Measurements from ENCODE around the gene FGF7.

- TF ChIP-seq RARB (CRISPR knock-in tag; IDR thresholded peaks at IDR 0.05), result no peak
- TF ChIP-seq TOX (CRISPR knock-in tag; IDR thresholded peaks at IDR 0.05; ENCODE audit: borderline replicate concordance), result no peak
- TF ChIP-seq ZNF565 (CRISPR knock-in tag; conservative IDR thresholded peaks at IDR 0.05; ENCODE audit: low read depth), result no peak
- no peak for TF ChIP-seq ZNF8 (CRISPR knock-in tag; IDR thresholded peaks at IDR 0.05)
- no peak for TF ChIP-seq BACH2 (CRISPR knock-in tag; IDR thresholded peaks at IDR 0.05; ENCODE audit: borderline replicate concordance)
- TF ChIP-seq ZFP3 (CRISPR knock-in tag; IDR thresholded peaks at IDR 0.05), result no peak
- no peak for TF ChIP-seq CREB5 (CRISPR knock-in tag; IDR thresholded peaks at IDR 0.05; ENCODE audit: low read depth)
- no peak for TF ChIP-seq PPARA (CRISPR knock-in tag; IDR thresholded peaks at IDR 0.05; ENCODE audit: borderline replicate concordance)
- no peak for TF ChIP-seq ZFP30 (CRISPR knock-in tag; IDR thresholded peaks at IDR 0.05)
- no peak for TF ChIP-seq SNAI2 (CRISPR knock-in tag; IDR thresholded peaks at IDR 0.05)
- no peak for TF ChIP-seq OSR1 (CRISPR knock-in tag; IDR thresholded peaks at IDR 0.05)
- TF ChIP-seq ARNTL (CRISPR knock-in tag; IDR thresholded peaks at IDR 0.05; ENCODE audit: borderline replicate concordance, low read depth), result no peak
- TF ChIP-seq PATZ1 (CRISPR knock-in tag; IDR thresholded peaks at IDR 0.05; ENCODE audit: borderline replicate concordance), result no peak
Observed at GRCh38 chr15:49424954-49425353, 1.9 kb downstream of the FGF7 start.

Measured in SK-N-SH treated with all-trans-retinoic acid at 6 μM for 48 hours (cell line).